ENCODE results near the gene ANKRD40.

Gene ANKRD40

DNA sequence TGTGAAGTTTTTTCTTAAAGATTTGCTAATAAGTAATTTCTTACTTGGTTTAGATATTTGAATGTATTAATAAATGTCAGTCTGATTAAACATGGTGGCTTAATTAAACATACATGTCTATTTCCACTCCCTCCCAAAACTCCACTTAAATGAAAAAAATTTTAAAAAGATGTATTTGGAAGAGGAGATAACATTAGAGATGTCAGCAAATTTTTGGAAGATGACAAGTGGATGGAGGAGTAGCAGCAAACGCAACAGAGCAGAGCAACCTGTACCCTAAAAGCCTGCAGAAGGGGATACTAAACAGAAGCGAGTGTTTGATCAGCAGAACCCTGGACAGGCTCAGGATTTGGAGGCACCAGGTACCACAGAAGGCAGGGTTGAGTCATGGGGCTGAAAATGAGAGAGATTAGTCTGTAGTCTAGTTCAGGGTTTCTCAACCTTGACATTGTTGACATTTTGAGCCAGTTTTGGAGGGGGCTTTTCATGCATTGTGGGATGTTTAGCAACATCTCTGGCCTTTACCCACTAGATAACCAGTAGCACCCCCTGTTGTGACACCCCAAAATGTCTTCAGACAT lies 29.5 kb upstream of the ANKRD40 start:
- no peaks in the 10 kb centered on the region for H3K27me3 Mint-ChIP-seq (ENCODE audit: low read depth, poor library complexity)
- peaks cover 63% of the 10 kb centered on the region for H3K36me3 Mint-ChIP-seq (ENCODE audit: low read depth)
- H3K9me3 Mint-ChIP-seq = no peaks in the 10 kb centered on the region
- no peaks in the 10 kb centered on the region for H3K4me1 Mint-ChIP-seq
- no peak overlapping the region for H3K4me3 Mint-ChIP-seq
- DNase-seq = no peak
- no peak for TF ChIP-seq CTCF (IDR thresholded peaks at IDR 0.05)
- peak overlapping the region; percentile 79 for H3K27ac Mint-ChIP-seq

GRCh38 chr17:50735287-50735686 lies 27.6 kb upstream of the ANKRD40 start:
- no peak for DNase-seq
- no peak overlapping the region for H3K4me3 Mint-ChIP-seq
- H3K27me3 Mint-ChIP-seq (ENCODE audit: low read depth, poor library complexity) = no peaks in the 10 kb centered on the region
- H3K4me1 Mint-ChIP-seq = no peaks in the 10 kb centered on the region
- H3K9me3 Mint-ChIP-seq = no peaks in the 10 kb centered on the region
- H3K36me3 Mint-ChIP-seq (ENCODE audit: low read depth) = peaks cover 52% of the 10 kb centered on the region
- no peak for TF ChIP-seq CTCF (IDR thresholded peaks at IDR 0.05)
- H3K27ac Mint-ChIP-seq = no peak overlapping the region

DNA sequence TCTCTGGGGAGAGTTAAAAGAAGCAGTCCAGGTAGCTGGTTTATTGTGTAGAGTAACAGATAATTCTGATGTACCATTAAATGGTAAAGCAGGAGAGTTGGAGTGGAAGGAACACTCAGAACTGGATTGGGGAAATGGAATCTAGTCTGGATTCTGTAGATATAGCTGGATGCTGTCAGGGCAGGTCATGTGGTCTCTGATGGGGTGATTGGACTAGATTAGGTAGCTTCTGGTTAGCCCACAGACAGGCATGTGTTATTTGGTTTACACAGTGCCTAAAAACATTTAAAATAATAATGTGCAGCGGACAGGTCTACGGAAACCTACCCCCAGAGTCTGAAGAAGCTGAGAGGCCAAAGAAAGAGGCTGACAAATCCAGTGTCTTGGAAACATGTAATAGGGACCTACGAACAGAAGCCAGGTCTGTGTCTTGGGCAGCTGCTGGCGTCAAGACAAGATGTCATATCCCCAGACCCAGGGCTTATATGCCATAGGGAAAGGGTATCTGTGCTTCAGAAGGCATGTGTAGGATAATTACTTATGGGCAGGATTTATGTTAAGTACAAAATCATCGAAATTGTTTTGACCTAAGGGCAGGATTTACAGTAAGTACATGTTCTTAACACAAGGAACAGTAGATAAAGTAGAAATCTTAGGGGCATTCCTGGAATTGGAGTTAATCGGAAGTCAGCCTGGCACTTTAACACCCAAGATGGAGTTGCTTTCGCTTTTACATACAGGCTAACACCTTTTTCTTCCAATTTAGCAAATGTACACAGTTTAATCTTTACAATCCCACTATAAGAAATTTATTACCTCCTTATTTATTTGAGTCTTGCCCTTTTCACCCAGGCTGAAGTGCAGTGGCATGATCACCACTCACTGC lies 24.1 kb upstream of the ANKRD40 start:
- H3K27ac Mint-ChIP-seq = peak overlapping the region; percentile 37
- H3K27me3 Mint-ChIP-seq (ENCODE audit: low read depth, poor library complexity) = no peaks in the 10 kb centered on the region
- H3K4me3 Mint-ChIP-seq = no peak overlapping the region
- TF ChIP-seq CTCF (IDR thresholded peaks at IDR 0.05) = no peak
- H3K9me3 Mint-ChIP-seq = no peaks in the 10 kb centered on the region
- DNase-seq = no peak
- H3K4me1 Mint-ChIP-seq = peaks cover 15% of the 10 kb centered on the region
- peaks cover 31% of the 10 kb centered on the region for H3K36me3 Mint-ChIP-seq (ENCODE audit: low read depth)

GRCh38 chr17:50728881-50729765 lies 21.4 kb upstream of the ANKRD40 start:
- TF ChIP-seq CTCF (IDR thresholded peaks at IDR 0.05) = no peak
- no peaks in the 10 kb centered on the region for H3K9me3 Mint-ChIP-seq
- peaks cover 29% of the 10 kb centered on the region for H3K36me3 Mint-ChIP-seq (ENCODE audit: low read depth)
- no peak overlapping the region for H3K4me3 Mint-ChIP-seq
- no peaks in the 10 kb centered on the region for H3K27me3 Mint-ChIP-seq (ENCODE audit: low read depth, poor library complexity)
- no peak overlapping the region for H3K27ac Mint-ChIP-seq
- H3K4me1 Mint-ChIP-seq = peaks cover 23% of the 10 kb centered on the region
- DNase-seq = no peak

DNA sequence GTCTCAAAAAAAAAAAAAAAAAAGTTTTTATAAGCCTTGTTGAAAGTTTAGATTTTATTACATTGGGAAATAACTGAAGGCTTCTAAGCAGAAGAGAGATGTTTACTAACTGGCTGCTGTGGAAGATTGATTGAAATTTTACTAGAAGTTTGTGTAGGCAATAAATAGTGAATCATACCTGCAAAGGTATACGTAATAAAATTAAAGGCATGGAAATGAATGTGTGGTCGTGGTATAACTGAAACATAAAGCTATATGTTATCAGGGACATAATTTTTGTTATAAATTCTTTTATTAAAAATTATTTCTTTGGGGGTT lies 20.4 kb upstream of the ANKRD40 start:
- Mint-ChIP-seq H3K27me3 (ENCODE audit: low read depth, poor library complexity) (no peaks in the 10 kb centered on the region), H3K4me1 (peaks cover 24% of the 10 kb centered on the region), H3K36me3 (ENCODE audit: low read depth) (peaks cover 33% of the 10 kb centered on the region), H3K9me3 (no peaks in the 10 kb centered on the region), H3K4me3 (no peak overlapping the region), H3K27ac (no peak overlapping the region)
- TF ChIP-seq CTCF (IDR thresholded peaks at IDR 0.05) = no peak
- no peak for DNase-seq

Measured in nephron progenitor cell (in vitro differentiated cells).